HEK293 (cell line): ENCODE measurements around the gene KIF11.

ENCODE experiments used
- ELK4 ChIP-seq: IDR thresholded peaks from 2 replicates; pipeline ENCODE4 v1.6.1; 2011; ENCODE audit warnings: mild to moderate bottlenecking, low read depth, low read length, borderline replicate concordance
- GLI4 ChIP-seq: fragments of 450-650 bp; formaldehyde crosslinking; IDR thresholded peaks from 2 replicates; pipeline ENCODE4 v1.5.1; 2016; ENCODE audit warnings: missing biosample characterization, missing genetic modification characterization
- GLIS1 ChIP-seq: fragments of 450-650 bp; formaldehyde crosslinking; IDR thresholded peaks from 2 replicates; pipeline ENCODE4 v1.5.1; 2016; ENCODE audit warnings: missing biosample characterization, missing genetic modification characterization
- GLIS2 ChIP-seq: fragments of 450-650 bp; formaldehyde crosslinking; IDR thresholded peaks from 2 replicates; pipeline ENCODE4 v1.5.1; 2016; ENCODE audit warnings: missing biosample characterization, missing genetic modification characterization
- KLF8 ChIP-seq: fragments of 450-650 bp; formaldehyde crosslinking; IDR thresholded peaks from 2 replicates; pipeline ENCODE4 v1.5.1; 2016; ENCODE audit warnings: missing biosample characterization, missing genetic modification characterization
- PATZ1 ChIP-seq: fragments of 450-650 bp; formaldehyde crosslinking; IDR thresholded peaks from 2 replicates; pipeline ENCODE4 v1.5.1; 2016; ENCODE audit warnings: missing biosample characterization, missing genetic modification characterization
- PRDM6 ChIP-seq: fragments of 450-650 bp; formaldehyde crosslinking; IDR thresholded peaks from 2 replicates; pipeline ENCODE4 v1.5.1; 2017; ENCODE audit warnings: missing biosample characterization, missing genetic modification characterization
- REPIN1 ChIP-seq: fragments of 450-650 bp; formaldehyde crosslinking; IDR thresholded peaks from 2 replicates; pipeline ENCODE4 v1.5.1; 2017; ENCODE audit warnings: missing biosample characterization, missing genetic modification characterization, low read depth
- SALL2 ChIP-seq: fragments of 450-650 bp; formaldehyde crosslinking; IDR thresholded peaks from 2 replicates; pipeline ENCODE4 v1.5.0; 2017; ENCODE audit warnings: missing biosample characterization, mild to moderate bottlenecking, missing genetic modification characterization, borderline replicate concordance
- SCRT1 ChIP-seq: fragments of 450-650 bp; formaldehyde crosslinking; IDR thresholded peaks from 2 replicates; pipeline ENCODE4 v1.5.1; 2016; ENCODE audit warnings: missing biosample characterization, missing genetic modification characterization, borderline replicate concordance
- TRIM28 ChIP-seq: IDR thresholded peaks from 2 replicates; pipeline ENCODE4 v1.6.1; 2011; ENCODE audit warnings: low read length, control low read depth, borderline replicate concordance
- ZBTB10 ChIP-seq: fragments of 450-650 bp; formaldehyde crosslinking; IDR thresholded peaks from 2 replicates; pipeline ENCODE4 v1.5.1; 2016; ENCODE audit warnings: missing biosample characterization, missing genetic modification characterization
- ZBTB49 ChIP-seq: fragments of 450-650 bp; formaldehyde crosslinking; IDR thresholded peaks from 2 replicates; pipeline ENCODE4 v1.5.1; 2016; ENCODE audit warnings: missing biosample characterization, missing genetic modification characterization, low read depth
- ZNF16 ChIP-seq: fragments of 450-650 bp; formaldehyde crosslinking; IDR thresholded peaks from 2 replicates; pipeline ENCODE4 v1.5.1; 2016; ENCODE audit warnings: low read depth, missing biosample characterization, missing genetic modification characterization
- ZNF214 ChIP-seq: fragments of 450-650 bp; formaldehyde crosslinking; IDR thresholded peaks from 2 replicates; pipeline ENCODE4 v1.5.1; 2017; ENCODE audit warnings: missing biosample characterization, mild to moderate bottlenecking, missing genetic modification characterization, borderline replicate concordance
- ZNF223 ChIP-seq: fragments of 450-650 bp; formaldehyde crosslinking; IDR thresholded peaks from 2 replicates; pipeline ENCODE4 v1.5.1; 2016; ENCODE audit warnings: missing biosample characterization, missing genetic modification characterization
- ZNF248 ChIP-seq: fragments of 450-650 bp; formaldehyde crosslinking; IDR thresholded peaks from 2 replicates; pipeline ENCODE4 v1.5.1; 2017; ENCODE audit warnings: missing biosample characterization, missing genetic modification characterization
- ZNF266 ChIP-seq: fragments of 450-650 bp; formaldehyde crosslinking; IDR thresholded peaks from 2 replicates; pipeline ENCODE4 v1.5.1; 2016; ENCODE audit warnings: missing biosample characterization, missing genetic modification characterization, low read depth
- ZNF311 ChIP-seq: fragments of 450-650 bp; formaldehyde crosslinking; IDR thresholded peaks from 2 replicates; pipeline ENCODE4 v1.5.1; 2017; ENCODE audit warnings: missing biosample characterization, missing genetic modification characterization, borderline replicate concordance
- ZNF350 ChIP-seq: fragments of 450-650 bp; formaldehyde crosslinking; IDR thresholded peaks from 2 replicates; pipeline ENCODE4 v1.5.0; 2017; ENCODE audit warnings: missing biosample characterization, mild to moderate bottlenecking, missing genetic modification characterization
- ZNF398 ChIP-seq: fragments of 450-650 bp; formaldehyde crosslinking; IDR thresholded peaks from 2 replicates; pipeline ENCODE4 v1.5.1; 2017; ENCODE audit warnings: missing biosample characterization, missing genetic modification characterization
- ZNF530 ChIP-seq: fragments of 450-650 bp; formaldehyde crosslinking; IDR thresholded peaks from 2 replicates; pipeline ENCODE4 v1.5.1; 2016; ENCODE audit warnings: low read depth, missing biosample characterization, missing genetic modification characterization
- ZNF600 ChIP-seq: fragments of 450-650 bp; formaldehyde crosslinking; IDR thresholded peaks from 2 replicates; pipeline ENCODE4 v1.5.1; 2016; ENCODE audit warnings: missing biosample characterization, missing genetic modification characterization
- ZNF610 ChIP-seq: fragments of 450-650 bp; formaldehyde crosslinking; IDR thresholded peaks from 2 replicates; pipeline ENCODE4 v1.5.1; 2016; ENCODE audit warnings: missing biosample characterization, missing genetic modification characterization, borderline replicate concordance
- ZNF621 ChIP-seq: fragments of 450-650 bp; formaldehyde crosslinking; IDR thresholded peaks from 2 replicates; pipeline ENCODE4 v1.5.1; 2017; ENCODE audit warnings: missing biosample characterization, missing genetic modification characterization
- ZNF629 ChIP-seq: fragments of 450-650 bp; formaldehyde crosslinking; IDR thresholded peaks from 2 replicates; pipeline ENCODE4 v1.5.1; 2017; ENCODE audit warnings: missing biosample characterization, missing genetic modification characterization
- ZNF707 ChIP-seq: fragments of 450-650 bp; formaldehyde crosslinking; IDR thresholded peaks from 2 replicates; pipeline ENCODE4 v1.5.1; 2016; ENCODE audit warnings: missing biosample characterization, missing genetic modification characterization
- ZNF76 ChIP-seq: fragments of 450-650 bp; formaldehyde crosslinking; IDR thresholded peaks from 2 replicates; pipeline ENCODE4; 2016; ENCODE audit warnings: low read depth, missing biosample characterization, missing genetic modification characterization, borderline replicate concordance
- ZSCAN23 ChIP-seq: fragments of 450-650 bp; formaldehyde crosslinking; IDR thresholded peaks from 2 replicates; pipeline ENCODE4 v1.5.1; 2016; ENCODE audit warnings: missing biosample characterization, missing genetic modification characterization

The KIF11 gene

GRCh38 chr10:92591550-92592022 is 1.3 kb upstream of the KIF11 start (continued):
- TF ChIP-seq ZNF311 (tag by site-specific recombination) (no peak), ZNF266 (no peak), ZNF398 (tag by site-specific recombination) (no peak), GLIS1 (tag by site-specific recombination) (peak; percentile 39; the same call in 1 of the 2 replicates), GLI4 (no peak), TRIM28 (no peak), PRDM6 (tag by site-specific recombination) (no peak), GLIS2 (tag by site-specific recombination) (peak; percentile 44; the same call in 1 of the 2 replicates), ZNF223 (tag by site-specific recombination) (no peak), SALL2 (tag by site-specific recombination) (no peak), ZNF610 (no peak), PATZ1 (peak; percentile 36; the same call in 1 of the 2 replicates), KLF8 (tag by site-specific recombination) (no peak), ZNF248 (no peak), SCRT1 (tag by site-specific recombination) (no peak), ELK4 (no peak), ZNF76 (tag by site-specific recombination) (peak; percentile 92), ZNF530 (no peak), ZNF621 (tag by site-specific recombination) (no peak), ZBTB49 (tag by site-specific recombination) (no peak), ZNF600 (tag by site-specific recombination) (peak; percentile 79), ZNF214 (tag by site-specific recombination) (no peak), ZSCAN23 (tag by site-specific recombination) (0 out of 2 replicates have a peak, but pooled peaks have one; percentile 12), ZNF350 (tag by site-specific recombination) (no peak), ZBTB10 (peak; percentile 59; the same call in 1 of the 2 replicates), REPIN1 (tag by site-specific recombination) (peak; percentile 79; the same call in 1 of the 2 replicates), ZNF629 (tag by site-specific recombination) (peak; percentile 85), ZNF16 (tag by site-specific recombination) (0 out of 2 replicates have a peak, but pooled peaks have one; percentile 18), ZNF707 (tag by site-specific recombination) (no peak)
